VCaP (cell line): ENCODE results near the gene OGA.

Experiments used
- H3K27ac ChIP-seq: fragments of 450-650 bp; 2 replicates; pipeline ENCODE4 v1.5.1; 2017
- TF ChIP-seq, protein P1 (sequence below): fragments of 450-650 bp; conservative IDR thresholded peaks from 2 replicates; pipeline ENCODE4 v1.5.1; 2017; ENCODE audit warnings: mild to moderate bottlenecking, moderate library complexity

The OGA gene

DNA sequence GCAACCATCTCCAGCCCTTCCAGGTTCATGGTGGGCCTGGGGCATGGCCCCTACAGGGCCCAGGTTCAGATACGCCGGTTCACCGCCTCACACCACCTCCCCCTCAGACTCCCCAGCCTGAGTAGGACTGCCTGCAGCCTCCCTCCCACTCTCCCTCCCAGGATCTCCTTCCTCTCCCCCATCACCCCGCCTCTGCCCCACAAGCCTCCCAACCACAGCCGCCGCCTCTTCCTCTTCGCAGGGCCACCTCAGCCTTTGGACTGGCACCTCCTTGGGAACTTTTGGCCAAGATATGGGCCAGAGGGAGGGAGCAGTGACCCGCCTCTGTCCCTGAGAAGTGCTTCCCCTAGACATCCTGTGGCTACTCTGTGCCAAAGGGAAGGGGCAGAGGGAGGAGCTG is 16.1 kb upstream of the OGA start:
- H3K27ac ChIP-seq, result no peak overlapping the region
- TF ChIP-seq, protein P1, sequence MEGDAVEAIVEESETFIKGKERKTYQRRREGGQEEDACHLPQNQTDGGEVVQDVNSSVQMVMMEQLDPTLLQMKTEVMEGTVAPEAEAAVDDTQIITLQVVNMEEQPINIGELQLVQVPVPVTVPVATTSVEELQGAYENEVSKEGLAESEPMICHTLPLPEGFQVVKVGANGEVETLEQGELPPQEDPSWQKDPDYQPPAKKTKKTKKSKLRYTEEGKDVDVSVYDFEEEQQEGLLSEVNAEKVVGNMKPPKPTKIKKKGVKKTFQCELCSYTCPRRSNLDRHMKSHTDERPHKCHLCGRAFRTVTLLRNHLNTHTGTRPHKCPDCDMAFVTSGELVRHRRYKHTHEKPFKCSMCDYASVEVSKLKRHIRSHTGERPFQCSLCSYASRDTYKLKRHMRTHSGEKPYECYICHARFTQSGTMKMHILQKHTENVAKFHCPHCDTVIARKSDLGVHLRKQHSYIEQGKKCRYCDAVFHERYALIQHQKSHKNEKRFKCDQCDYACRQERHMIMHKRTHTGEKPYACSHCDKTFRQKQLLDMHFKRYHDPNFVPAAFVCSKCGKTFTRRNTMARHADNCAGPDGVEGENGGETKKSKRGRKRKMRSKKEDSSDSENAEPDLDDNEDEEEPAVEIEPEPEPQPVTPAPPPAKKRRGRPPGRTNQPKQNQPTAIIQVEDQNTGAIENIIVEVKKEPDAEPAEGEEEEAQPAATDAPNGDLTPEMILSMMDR, result no peak

DNA sequence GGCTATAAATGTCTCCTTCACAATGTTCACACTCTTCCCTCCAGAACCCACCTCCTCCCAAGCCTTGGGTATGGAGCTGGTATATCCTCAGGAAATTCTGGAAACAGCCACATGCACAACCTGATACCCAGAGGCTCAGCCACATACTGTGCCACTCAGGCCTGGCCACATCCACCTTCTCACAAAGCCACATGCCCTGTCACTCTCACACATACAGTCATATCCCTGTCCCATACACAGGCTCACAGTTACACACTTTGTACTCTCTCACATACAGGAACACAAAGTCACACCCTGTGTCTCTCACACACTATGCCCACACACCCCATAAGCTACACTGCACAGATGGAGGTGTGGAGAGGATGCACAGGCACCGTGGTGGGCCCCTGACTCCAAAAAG is 15.2 kb upstream of the OGA start:
- TF ChIP-seq, protein P1, result no peak
- H3K27ac ChIP-seq, result no peak overlapping the region

DNA sequence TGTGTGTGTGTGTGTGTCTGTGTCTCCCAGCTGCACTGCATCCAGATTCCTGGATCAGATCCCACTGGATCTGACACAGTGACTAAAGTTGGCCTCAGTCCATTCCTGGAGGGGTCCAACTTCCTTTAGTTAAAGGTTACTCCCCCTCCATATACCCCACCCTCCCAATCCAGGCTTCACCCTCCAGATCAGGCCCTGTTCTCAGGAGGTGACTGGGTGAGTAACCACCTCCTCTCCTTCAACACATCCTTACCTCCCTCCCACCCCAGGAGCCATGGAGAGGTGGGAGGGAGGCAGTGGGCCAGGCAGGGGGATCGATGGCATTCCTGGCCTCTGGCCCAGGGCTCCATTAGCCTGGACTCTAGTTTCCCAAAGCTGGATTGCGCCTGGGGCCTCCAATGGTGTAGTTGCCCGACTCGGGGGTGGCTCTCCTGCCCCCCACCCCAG is 14.1 kb upstream of the OGA start:
- peak overlapping the region; percentile 83 for H3K27ac ChIP-seq
- TF ChIP-seq, protein P1, result no peak

DNA sequence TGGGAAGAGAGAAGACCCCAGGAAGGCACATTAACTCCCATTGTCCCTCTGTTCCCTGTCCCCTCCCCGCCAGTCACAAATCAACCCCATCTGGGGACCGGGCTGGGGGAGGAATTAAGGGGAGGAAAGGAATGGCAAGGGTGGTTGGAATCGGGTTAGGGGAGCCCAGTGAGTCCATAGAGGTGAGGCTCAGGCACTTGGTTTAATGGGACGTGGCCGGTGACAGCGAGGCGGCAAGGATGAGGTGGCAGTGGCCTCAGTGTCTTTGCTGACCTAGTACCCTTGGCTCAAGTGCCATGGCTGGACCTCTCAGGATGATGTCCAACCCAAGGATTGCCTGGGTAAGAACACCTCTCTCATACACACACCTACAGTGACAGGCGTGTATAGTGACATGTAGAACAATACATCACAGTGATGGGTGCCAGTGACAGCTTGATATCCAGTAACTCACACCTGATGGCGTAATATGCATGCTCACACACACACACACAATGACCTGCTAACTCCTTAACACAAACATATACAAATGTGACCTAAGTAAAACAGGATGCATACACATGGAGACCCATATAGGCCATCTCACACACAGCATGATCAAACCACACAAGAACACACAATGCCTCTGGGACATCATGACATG is 13.0 kb upstream of the OGA start:
- H3K27ac ChIP-seq, result peak overlapping the region; percentile 83
- TF ChIP-seq, protein P1, result no peak

DNA sequence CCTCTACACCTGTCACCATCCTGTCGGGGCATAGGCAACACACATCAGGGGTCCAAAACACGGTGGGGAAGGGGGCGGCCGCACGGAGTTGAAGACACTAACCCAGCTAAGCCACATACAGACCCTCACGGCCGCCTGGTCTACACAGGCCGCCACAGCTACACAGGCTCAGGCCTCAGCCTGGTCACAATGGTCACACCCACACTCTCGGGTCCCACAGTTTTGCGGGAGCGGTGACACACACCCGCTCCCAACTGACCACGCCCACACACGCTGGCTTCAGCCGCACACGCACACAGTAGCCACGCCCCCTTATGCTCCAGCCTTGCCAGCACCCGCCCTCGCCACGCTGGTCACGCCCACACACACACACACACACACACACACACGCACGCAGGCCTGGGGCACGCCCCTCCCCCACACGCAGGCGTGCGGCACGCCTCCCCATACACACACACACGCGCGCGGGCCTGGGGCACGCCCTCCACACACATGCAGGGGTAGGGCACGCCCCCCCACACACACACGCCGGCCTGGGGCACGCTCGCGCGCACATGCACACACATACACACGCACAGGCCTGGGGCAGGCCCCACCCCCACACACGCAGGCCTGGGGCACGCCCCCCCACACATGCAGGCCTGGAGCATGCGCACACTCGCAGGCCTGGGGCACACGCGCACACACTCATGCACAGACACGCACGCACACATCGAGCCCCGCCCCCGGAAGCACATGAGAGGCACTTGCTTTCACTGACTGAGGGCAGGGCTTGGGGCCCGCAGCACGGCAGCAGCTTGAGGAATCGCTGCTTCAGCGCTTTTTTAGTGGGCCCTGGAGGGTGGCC is 12.3 kb upstream of the OGA start:
- TF ChIP-seq, protein P1, result no peak
- peak overlapping the region; percentile 83 for H3K27ac ChIP-seq

DNA sequence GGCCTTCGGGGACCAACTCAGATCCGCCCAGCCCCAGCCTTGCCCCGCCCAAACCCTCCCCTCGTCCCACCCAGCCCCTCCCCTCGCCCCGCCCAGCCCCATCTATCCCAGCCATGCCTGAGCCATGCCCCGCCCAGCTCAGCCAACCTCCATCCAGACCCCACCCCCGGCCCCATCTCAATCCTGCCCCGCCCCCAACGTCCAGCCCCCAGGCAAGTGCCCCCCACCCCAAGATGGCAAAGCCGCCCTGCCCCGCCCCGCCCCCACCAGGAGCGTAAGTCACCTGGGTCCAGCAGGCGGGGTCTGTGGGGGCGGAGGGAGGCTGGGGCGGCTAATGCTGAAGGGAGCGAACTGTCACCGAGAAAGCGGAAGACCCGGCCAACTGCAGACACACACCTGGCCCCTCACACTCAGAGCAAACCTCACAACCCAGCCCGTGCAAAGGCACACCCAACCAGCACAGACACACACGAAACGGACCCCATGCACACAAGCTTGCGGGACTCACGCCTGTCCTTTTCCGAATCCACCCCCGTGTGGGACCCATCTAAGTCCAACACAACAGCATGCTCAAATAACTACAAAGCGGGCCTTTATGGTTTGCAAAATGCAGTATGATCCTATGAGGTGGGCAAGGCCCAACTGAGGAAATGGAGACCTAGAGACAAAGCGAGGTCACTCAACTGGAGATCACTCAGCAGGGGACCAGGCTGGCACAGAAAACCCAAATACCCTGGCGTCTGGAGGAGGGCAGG is 11.5 kb upstream of the OGA start:
- TF ChIP-seq, protein P1, result no peak
- H3K27ac ChIP-seq, result peak overlapping the region; percentile 83
